Small intestine (tissue), 7 donors: Measurements from ENCODE around the gene PARL. TPM values are rescaled to one million over a fixed set of nuclear protein-coding genes. Genes with fewer than 3 reads are reported as not detected.

Source experiments
- DNase-seq, 2 donors: peaks; one replicate each; pipeline versions ENCODE4 v3.0.0 to v3.0.0-alpha.2; 2013
- FAIRE-seq: peaks from 2 replicates; lab custom pipeline; 2012; peaks lifted over from hg19 to GRCh38; lab: Jason Lieb, UNC
- H3K27ac ChIP-seq, 3 donors: one replicate each; pipeline ENCODE4 v1.5.1; 2013; ENCODE audit warnings: low read length in 2 of 3, mild to moderate bottlenecking in 2 of 3, control low read depth in 1 of 3, inconsistent platforms in 1 of 3, low read depth in 1 of 3, moderate library complexity in 1 of 3
- H3K27me3 ChIP-seq, 3 donors: one replicate each; pipeline ENCODE4 v1.6.1; 2013; ENCODE audit warnings: low read length in 3 of 3, inconsistent platforms in 1 of 3; ENCODE audit not compliant: control insufficient read depth in 3 of 3, insufficient read depth in 3 of 3
- H3K36me3 ChIP-seq, 3 donors: one replicate each; pipeline ENCODE4 v1.6.1; 2013; ENCODE audit warnings: low read length in 3 of 3, inconsistent platforms in 1 of 3, low read depth in 1 of 3, mild to moderate bottlenecking in 1 of 3, moderate library complexity in 1 of 3; ENCODE audit not compliant: control insufficient read depth in 3 of 3, insufficient read depth in 2 of 3
- H3K4me1 ChIP-seq, 3 donors: one replicate each; pipeline ENCODE4 v1.6.1; 2013; ENCODE audit warnings: low read length in 2 of 3, inconsistent platforms in 1 of 3, low read depth in 1 of 3, mild to moderate bottlenecking in 1 of 3, moderate library complexity in 1 of 3; ENCODE audit not compliant: control insufficient read depth in 3 of 3, insufficient read depth in 2 of 3
- H3K4me3 ChIP-seq, 3 donors: one replicate each; pipeline ENCODE4 v1.5.1; 2013; ENCODE audit warnings: low read length in 3 of 3, control low read depth in 1 of 3, inconsistent platforms in 1 of 3, low read depth in 1 of 3, mild to moderate bottlenecking in 1 of 3, moderate library complexity in 1 of 3
- H3K9me3 ChIP-seq, 2 donors: one replicate each; pipeline ENCODE4 v1.6.1; 2013; ENCODE audit warnings: low read depth in 1 of 2, low read length in 1 of 2; ENCODE audit not compliant: control insufficient read depth in 2 of 2, insufficient read depth in 1 of 2
- WGBS, 3 donors: extraction: QIAGEN DNeasy Blood & Tissue Kit; methylation state at CpG; one replicate each; pipeline ENCODE4 v1.1.7; 2013; 5-methylcytosine and 5-hydroxymethylcytosine counted together
- polyA plus RNA-seq, 4 donors: library from polyadenylated mRNA; stranded (reverse) in 3 of 4; unstranded in 1 of 4; fragments of 200-250 nt in 3 of 4; fragments of 120-200 nt in 1 of 4; gene quantifications; one replicate each; pipeline versions ENCODE4 v1.2.1 to v1.2.3, GENCODE V29; 2013
- donor health status: healthy with polysubstance abuse.
- donor health status: control.
- donor health status: control.
- donor health status: Bipolar disorder and iron deficiency.
- donor health status: healthy.

PARL gene
- polyA plus RNA-seq, 4 donors = 43.7 to 77.3 (median 73.2) TPM

DNA sequence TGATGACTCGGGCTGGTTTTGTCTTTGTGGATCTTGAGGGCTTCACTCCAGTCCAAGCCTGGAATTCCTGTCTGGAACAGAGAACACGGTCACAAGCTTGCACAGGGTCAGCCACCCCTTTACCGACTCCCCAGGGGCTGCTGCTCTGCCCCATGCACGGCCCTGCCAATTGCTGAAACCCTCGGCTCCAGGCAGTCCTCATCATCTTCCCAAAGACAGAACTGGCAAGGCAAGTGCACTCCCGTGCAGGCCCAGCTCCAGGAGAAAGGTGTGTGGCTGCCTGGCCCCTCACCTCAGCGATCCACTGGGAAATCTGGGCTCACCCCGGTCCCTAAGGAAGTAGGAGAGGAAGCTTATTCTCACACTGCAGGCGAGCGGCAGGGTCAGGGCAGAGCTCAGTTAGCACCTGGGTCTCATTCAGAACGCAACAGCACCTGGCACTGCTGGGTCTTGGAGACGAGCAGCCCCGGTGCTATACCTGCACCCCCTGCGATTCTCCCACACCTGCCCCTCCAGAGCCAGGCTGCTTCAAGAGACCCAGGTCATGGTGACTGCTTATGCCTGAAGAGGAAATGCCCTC lies 66.5 kb downstream of the PARL start:
- DNase-seq = no peak
- Histone ChIP-seq H3K9me3 (no peaks in the 10 kb centered on the region), H3K27ac (no peak overlapping the region), H3K4me3 (no peak overlapping the region), H3K4me1 (no peaks in the 10 kb centered on the region), H3K27me3 (no peaks in the 10 kb centered on the region), H3K36me3 (peaks cover 0 to 29% (median 2%) of the 10 kb centered on the region in 3 donors)
- no peak for FAIRE-seq
- 86 to 92% (median 91%) methylated on average over 14 of the region's 14 CpGs for WGBS, 3 donors

DNA sequence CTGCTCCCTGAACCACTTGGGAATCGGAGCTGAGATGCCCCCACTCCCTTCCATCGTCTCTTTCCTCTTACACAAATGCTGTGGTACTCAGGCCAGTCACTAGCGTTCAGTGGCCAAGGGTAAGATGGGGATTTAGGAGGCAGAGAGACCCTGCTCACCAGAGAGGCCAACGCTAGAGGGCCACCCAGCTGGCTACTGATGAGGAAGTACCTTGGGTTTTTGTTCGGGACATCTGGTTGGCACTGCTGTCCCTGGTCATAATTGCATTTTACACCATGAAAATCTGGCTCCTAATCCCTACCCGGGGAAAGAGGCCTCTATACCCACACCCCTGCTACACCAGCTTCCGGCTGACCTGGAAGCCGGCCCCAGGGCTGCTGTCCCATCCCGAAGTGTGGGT lies 67.0 kb downstream of the PARL start:
- FAIRE-seq (no peak), DNase-seq (no peak)
- Histone ChIP-seq H3K4me3 (no peak overlapping the region), H3K9me3 (no peaks in the 10 kb centered on the region), H3K36me3 (peaks cover 0 to 31% (median 2%) of the 10 kb centered on the region in 3 donors), H3K4me1 (no peaks in the 10 kb centered on the region), H3K27me3 (no peaks in the 10 kb centered on the region), H3K27ac (no peak overlapping the region)
- WGBS, 3 donors = 92 to 94% (median 92%) methylated on average over 9 of the region's 9 CpGs

GRCh38 chr3:183816681-183817510 lies 67.8 kb downstream of the PARL start:
- FAIRE-seq (no peak), DNase-seq (no peak)
- Histone ChIP-seq H3K9me3 (no peaks in the 10 kb centered on the region), H3K4me1 (no peaks in the 10 kb centered on the region), H3K36me3 (peaks cover 0 to 32% (median 2%) of the 10 kb centered on the region in 3 donors), H3K27me3 (no peaks in the 10 kb centered on the region), H3K4me3 (no peak overlapping the region), H3K27ac (no peak overlapping the region)
- 82 to 94% (median 93%) methylated on average over 20 of the region's 20 CpGs for WGBS, 3 donors

- DNase-seq (no peak), FAIRE-seq (no peak)
- H3K9me3 ChIP-seq = no peaks in the 10 kb centered on the region
- H3K27ac ChIP-seq = no peak overlapping the region
- WGBS, 3 donors = 78 to 87% (median 80%) methylated on average over 12 of the region's 12 CpGs
- H3K27me3 ChIP-seq = no peaks in the 10 kb centered on the region
- H3K4me3 ChIP-seq = no peak overlapping the region
- peaks cover 0 to 38% (median 2%) of the 10 kb centered on the region in 3 donors for H3K36me3 ChIP-seq
- no peaks in the 10 kb centered on the region for H3K4me1 ChIP-seq
These were observed 68.7 kb downstream of the PARL start for GRCh38 chr3:183815951-183816475.

DNA sequence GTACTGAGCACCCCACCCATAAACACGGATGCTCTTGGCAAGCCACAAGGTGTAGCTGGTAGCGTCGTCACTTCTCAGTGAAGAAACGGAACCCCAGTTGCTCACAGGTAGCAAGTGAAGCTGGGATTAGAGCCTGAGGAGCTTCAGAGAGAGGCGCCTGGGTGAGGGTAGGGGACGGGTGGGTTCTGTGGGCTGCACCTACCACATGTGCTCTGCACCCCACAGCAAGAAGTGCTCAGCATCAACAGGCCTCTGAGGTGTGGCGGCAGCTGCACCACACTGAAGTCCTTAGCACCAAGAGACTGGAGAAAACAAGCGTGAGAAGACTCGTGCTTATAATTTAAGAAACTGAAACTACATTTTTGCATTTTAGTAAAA lies 69.1 kb downstream of the PARL start:
- no peaks in the 10 kb centered on the region for H3K9me3 ChIP-seq
- no peak overlapping the region for H3K4me3 ChIP-seq
- FAIRE-seq (no peak), DNase-seq (no peak)
- 65 to 77% (median 73%) methylated on average over 9 of the region's 9 CpGs for WGBS, 3 donors
- H3K36me3 ChIP-seq = peaks cover 2 to 43% (median 4%) of the 10 kb centered on the region in 3 donors
- no peaks in the 10 kb centered on the region for H3K4me1 ChIP-seq
- H3K27ac ChIP-seq = no peak overlapping the region
- H3K27me3 ChIP-seq = no peaks in the 10 kb centered on the region

DNA sequence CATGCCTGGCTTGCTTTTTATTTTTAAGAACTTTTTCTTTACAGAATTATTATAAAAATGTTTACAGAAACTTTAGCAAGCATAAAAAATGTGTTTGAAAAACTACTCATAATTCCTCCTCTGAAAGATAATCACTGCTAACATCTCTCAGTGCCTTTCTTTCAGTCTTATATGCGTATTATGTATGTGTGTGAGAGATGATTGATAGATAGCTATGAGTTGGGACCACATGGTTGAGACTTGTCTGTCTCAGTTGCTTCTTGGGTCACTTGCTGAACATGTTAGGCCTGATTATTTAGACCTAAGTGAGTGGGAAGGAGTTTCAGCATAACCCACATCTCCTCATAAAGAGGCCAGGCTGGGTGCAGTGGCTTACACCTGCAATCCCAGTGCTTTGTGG lies 70.4 kb downstream of the PARL start:
- DNase-seq = no peak
- FAIRE-seq = no peak
- Histone ChIP-seq H3K27ac (no peak overlapping the region), H3K4me3 (no peak overlapping the region), H3K27me3 (no peaks in the 10 kb centered on the region), H3K36me3 (peaks cover 4 to 48% (median 6%) of the 10 kb centered on the region in 3 donors), H3K4me1 (peaks cover 0 to 4% (median 0%) of the 10 kb centered on the region in 3 donors), H3K9me3 (no peaks in the 10 kb centered on the region)
- WGBS, 3 donors = 94 to 100% (median 97%) methylated on average over 1 of the region's 1 CpG

GRCh38 chr3:183812761-183813445 lies 71.8 kb downstream of the PARL start:
- Histone ChIP-seq H3K27ac (no peak overlapping the region), H3K9me3 (no peaks in the 10 kb centered on the region), H3K4me3 (no peak overlapping the region), H3K4me1 (peaks cover 0 to 7% (median 0%) of the 10 kb centered on the region in 3 donors), H3K27me3 (no peaks in the 10 kb centered on the region), H3K36me3 (peaks cover 7 to 56% (median 7%) of the 10 kb centered on the region in 3 donors)
- FAIRE-seq (no peak), DNase-seq (no peak)
- WGBS, 3 donors = 75 to 91% (median 86%) methylated on average over 8 of the region's 8 CpGs

DNA sequence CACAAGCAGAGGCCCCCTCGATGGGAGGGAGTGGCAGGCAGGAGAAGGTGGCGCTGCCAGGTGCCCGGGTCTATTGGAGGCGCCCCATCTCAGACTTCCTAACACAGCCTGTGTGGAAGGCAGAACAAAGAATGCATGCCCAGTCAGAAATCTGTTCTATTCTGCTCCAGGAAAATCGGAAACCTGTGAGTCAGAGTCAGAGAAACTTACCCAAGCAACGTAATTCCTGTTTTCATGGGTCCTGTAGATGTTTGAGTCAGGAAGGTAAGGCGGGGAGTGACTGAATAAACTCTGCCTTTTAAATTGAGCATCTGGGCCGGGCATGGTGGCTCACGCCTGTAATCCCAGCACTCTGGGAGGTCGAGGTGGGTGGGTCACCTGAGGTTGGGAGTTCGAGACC lies 73.0 kb downstream of the PARL start:
- DNase-seq (no peak), FAIRE-seq (no peak)
- WGBS, 3 donors = 92 to 95% (median 92%) methylated on average over 11 of the region's 11 CpGs
- no peak overlapping the region for H3K27ac ChIP-seq
- no peaks in the 10 kb centered on the region for H3K9me3 ChIP-seq
- no peak overlapping the region for H3K4me3 ChIP-seq
- peaks cover 0 to 7% (median 0%) of the 10 kb centered on the region in 3 donors for H3K4me1 ChIP-seq
- H3K27me3 ChIP-seq = no peaks in the 10 kb centered on the region
- peaks cover 8 to 63% (median 12%) of the 10 kb centered on the region in 3 donors for H3K36me3 ChIP-seq
